ENCODE data around the gene MRPL42.

MRPL42 gene

GRCh38 chr12:93536111-93536765 is 68.9 kb downstream of the MRPL42 start:
- in situ Hi-C loops (cut with HindIII; ENCODE audit: low pct_ligation_motif_present, low sequenced_read_pairs): no loop called here
- Histone ChIP-seq H3K27ac (no peak overlapping the region), H3K27me3 (replicated peaks) (no peaks in the 10 kb centered on the region), H3K36me3 (replicated peaks) (no peaks in the 10 kb centered on the region), H3K4me3 (ENCODE audit: low read depth, low read length) (no peak overlapping the region)
- TF ChIP-seq CTCF (IDR thresholded peaks at IDR 0.05; ENCODE audit: low read depth, low read length, missing control alignments): no peak
- no peak for DNase-seq

- no peak overlapping the region for H3K4me3 ChIP-seq (ENCODE audit: low read depth, low read length)
- H3K27ac ChIP-seq: no peak overlapping the region
- H3K27me3 ChIP-seq (replicated peaks): no peaks in the 10 kb centered on the region
- H3K36me3 ChIP-seq (replicated peaks): no peaks in the 10 kb centered on the region
- in situ Hi-C loops (cut with HindIII; ENCODE audit: low pct_ligation_motif_present, low sequenced_read_pairs): no loop called here
- TF ChIP-seq CTCF (IDR thresholded peaks at IDR 0.05; ENCODE audit: low read depth, low read length, missing control alignments): no peak
- peak; percentile 41 for DNase-seq
Observed at GRCh38 chr12:93536766-93537488, 69.6 kb downstream of the MRPL42 start.

GRCh38 chr12:93537769-93538168 is 70.5 kb downstream of the MRPL42 start:
- no peak overlapping the region for H3K4me3 ChIP-seq (ENCODE audit: low read depth, low read length)
- H3K36me3 ChIP-seq (replicated peaks): no peaks in the 10 kb centered on the region
- in situ Hi-C loops (cut with HindIII; ENCODE audit: low pct_ligation_motif_present, low sequenced_read_pairs): no loop called here
- TF ChIP-seq CTCF (IDR thresholded peaks at IDR 0.05; ENCODE audit: low read depth, low read length, missing control alignments): peak; percentile 32
- DNase-seq: no peak
- H3K27ac ChIP-seq: no peak overlapping the region
- no peaks in the 10 kb centered on the region for H3K27me3 ChIP-seq (replicated peaks)

- in situ Hi-C loops (cut with HindIII; ENCODE audit: low pct_ligation_motif_present, low sequenced_read_pairs): no loop called here
- Histone ChIP-seq H3K27ac (no peak overlapping the region), H3K36me3 (replicated peaks) (no peaks in the 10 kb centered on the region), H3K4me3 (ENCODE audit: low read depth, low read length) (no peak overlapping the region), H3K27me3 (replicated peaks) (no peaks in the 10 kb centered on the region)
- DNase-seq: no peak
- no peak for TF ChIP-seq CTCF (IDR thresholded peaks at IDR 0.05; ENCODE audit: low read depth, low read length, missing control alignments)
Observed at GRCh38 chr12:93539821-93540220, 72.5 kb downstream of the MRPL42 start.

- no peak for TF ChIP-seq CTCF (IDR thresholded peaks at IDR 0.05; ENCODE audit: low read depth, low read length, missing control alignments)
- DNase-seq: no peak
- H3K36me3 ChIP-seq (replicated peaks): no peaks in the 10 kb centered on the region
- no peak overlapping the region for H3K4me3 ChIP-seq (ENCODE audit: low read depth, low read length)
- no peak overlapping the region for H3K27ac ChIP-seq
- no peaks in the 10 kb centered on the region for H3K27me3 ChIP-seq (replicated peaks)
- in situ Hi-C loops (cut with HindIII; ENCODE audit: low pct_ligation_motif_present, low sequenced_read_pairs): no loop called here
Observed at GRCh38 chr12:93540466-93540865, 73.2 kb downstream of the MRPL42 start.
